HT-29 (cell line): ENCODE results near the gene HIF1AN. TPM values are rescaled to one million over a fixed set of nuclear protein-coding genes. Genes with fewer than 3 reads are reported as not detected.

ENCODE experiments used
- DNase-seq: peaks from one replicate; pipeline ENCODE4 v3.0.0-alpha.2; 2015; ENCODE audit warnings: low spot score
- total RNA-seq: library from RNA; depleted of rRNA; stranded (reverse); fragments of >200 nt; shearing (Covaris generic); gene quantifications from 2 replicates; pipeline ENCODE4 v1.2.3, GENCODE V29; 2014

The HIF1AN gene
- total RNA-seq, 1 experiment from 2014 or later: 7.4 TPM

DNA sequence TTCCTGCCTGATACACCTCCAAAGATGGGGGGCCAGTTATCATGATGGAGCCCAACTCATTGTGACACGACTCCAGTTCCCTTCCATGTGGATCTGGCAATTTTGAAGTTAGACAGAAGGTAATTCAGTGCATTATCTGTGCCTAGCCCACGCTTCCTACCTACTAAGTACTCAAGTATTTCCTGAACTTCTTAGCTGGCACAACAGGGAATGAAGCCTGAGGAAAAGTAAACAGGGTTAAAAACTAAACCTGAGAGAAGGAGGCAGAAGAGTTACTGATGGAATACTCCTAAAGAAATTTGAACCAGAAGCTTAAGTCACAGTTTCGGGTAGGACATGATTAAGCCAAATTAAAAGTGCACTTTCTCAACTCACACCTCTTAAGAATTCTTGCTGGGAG is 14.9 kb upstream of the HIF1AN start:
- DNase-seq: no peak

DNA sequence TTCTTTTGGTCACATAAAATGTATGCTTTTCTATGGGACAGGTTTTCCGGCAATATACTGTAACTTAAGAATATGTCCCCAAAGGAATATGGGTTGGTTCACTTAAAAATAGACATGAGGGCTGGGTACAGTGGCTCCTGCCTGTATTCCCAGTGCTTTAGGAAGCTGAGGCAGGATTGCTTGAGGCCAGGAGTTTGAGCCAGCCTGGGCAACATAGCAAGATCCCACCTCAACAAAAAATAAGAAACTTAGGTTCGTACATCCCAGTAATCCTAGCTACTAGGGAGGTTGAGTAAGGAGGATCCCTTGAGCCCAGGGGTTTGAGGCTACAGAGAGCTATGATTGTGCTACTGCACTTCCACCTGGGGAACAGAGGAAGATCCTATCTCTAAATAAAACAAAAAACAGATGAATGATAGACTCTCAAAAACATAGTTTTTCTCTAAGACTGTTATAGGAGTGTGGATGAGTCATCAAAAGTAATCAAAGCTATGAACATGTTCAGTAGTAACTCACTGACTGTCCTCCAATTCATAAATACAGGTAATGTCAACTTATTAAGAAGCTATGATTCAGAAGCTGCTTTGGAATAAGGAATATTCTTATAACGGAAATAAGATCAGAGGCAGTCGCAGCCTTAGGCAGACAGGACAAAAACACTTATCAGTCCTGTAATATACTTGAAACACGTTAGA is 13.5 kb upstream of the HIF1AN start:
- DNase-seq: no peak

DNA sequence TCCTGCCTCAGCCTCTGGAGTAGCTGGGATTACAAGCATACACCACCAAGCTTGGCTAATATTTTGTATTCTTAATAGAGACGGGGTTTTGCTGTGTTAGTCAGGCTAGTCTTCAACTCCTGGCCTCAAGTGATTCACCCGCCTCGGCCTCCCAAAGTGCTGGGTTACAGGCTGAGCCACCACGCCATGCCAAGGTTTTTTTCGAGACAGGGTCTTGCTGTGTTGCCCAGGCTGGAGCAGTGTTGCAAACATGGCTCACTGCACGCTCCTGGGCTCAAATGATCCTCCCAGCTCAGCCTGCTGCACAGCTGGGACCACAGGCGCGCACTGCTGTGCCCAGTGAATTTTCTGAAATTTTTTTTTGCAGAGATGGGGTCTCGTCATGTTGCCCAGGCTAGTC is 12.8 kb upstream of the HIF1AN start:
- no peak for DNase-seq

- no peak for DNase-seq
These were observed 11.5 kb upstream of the HIF1AN start for GRCh38 chr10:100524206-100524605.

GRCh38 chr10:100524638-100525037 is 11.1 kb upstream of the HIF1AN start:
- no peak for DNase-seq

- DNase-seq: no peak
These were observed 7.4 kb upstream of the HIF1AN start for GRCh38 chr10:100528123-100528886.

- no peak for DNase-seq
These were observed 6.7 kb upstream of the HIF1AN start for GRCh38 chr10:100528921-100529474.

DNA sequence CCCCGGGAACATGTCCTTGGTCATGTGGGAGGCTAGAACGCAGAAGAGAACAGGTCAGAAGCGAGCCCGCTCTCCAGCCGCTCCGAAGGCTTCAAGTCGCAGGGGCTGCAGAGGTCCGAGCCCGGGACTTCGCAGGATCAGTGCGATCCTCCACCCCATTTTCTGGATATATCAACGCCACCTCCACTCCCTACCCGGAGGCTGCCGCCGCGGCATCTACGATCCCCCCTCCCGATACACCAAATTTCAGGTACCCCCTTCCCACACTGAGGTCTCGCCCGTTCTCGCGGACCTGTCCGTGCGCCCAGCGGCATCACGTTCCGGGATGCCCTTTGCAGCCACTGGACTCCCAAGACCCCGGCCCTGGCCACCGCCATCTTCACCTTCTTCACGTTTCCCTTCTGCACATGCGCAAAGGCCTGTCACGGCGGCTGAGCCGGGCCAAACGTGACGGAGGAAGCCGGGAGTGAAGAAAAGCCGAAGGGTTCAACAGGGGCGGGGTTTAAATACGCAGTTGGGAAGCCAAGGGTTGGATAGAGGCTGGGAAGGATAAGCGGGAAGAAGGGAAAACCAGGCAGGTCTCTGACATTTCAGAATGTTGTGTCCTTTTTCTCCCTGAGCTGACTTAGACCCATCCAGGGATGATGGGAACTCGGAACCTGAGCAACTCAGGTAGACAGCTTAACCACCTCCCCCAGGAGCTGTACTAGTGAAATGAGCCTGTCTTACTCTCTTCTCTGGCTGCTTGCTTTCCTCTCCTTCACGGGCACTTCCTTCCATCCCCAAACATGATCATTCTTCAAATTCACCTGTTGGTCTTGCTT is 6.1 kb upstream of the HIF1AN start, which contains the start of gene NDUFB8:
NDUFB8 (minus strand) TSS at position 397 of the 824 bp plus-strand sequence; CDS start at position 377, 20 bp downstream.
- DNase-seq: peak; percentile 77

- no peak for DNase-seq
These were observed 4.0 kb upstream of the HIF1AN start for GRCh38 chr10:100531761-100532160.

DNA sequence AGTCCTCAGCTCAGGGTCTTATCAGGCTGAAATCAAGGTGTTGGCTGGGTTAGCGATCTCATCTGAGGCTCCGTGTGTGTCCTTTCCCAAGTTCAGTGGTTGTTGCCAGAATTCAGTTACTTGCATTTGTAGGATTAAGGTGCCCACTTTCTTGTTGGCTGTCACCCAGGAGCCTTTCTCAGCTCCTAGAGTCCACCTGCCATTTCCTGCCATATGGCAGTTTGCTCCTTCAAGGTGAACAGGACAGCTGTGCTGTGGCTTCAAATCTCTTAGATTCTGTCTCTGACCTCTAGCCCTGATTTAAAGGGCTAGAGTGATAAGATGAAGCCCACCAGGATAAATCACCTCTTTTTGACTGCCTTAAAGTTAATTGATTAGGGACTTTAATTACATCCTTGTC is 1.0 kb upstream of the HIF1AN start:
- DNase-seq: no peak

DNA sequence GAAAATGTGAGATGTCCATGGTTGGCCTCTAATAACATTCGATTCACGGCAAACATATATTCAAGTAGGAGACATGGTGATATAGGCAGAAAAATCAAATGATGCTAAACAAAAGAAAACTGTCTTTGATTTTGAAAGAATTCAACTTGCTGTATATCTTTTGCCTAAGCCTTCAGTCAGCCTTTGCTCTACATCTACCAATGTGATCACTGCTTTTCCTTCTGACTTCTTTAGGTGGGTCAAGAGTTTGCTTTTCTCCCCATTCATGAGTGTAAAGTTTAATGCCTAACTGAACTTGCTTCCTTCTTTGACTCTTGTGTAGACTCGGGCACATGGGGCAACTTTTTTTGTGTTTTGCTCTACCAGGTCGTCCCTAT is 417 bp upstream of the HIF1AN start:
- DNase-seq: no peak

- DNase-seq: no peak
These were observed 1.7 kb downstream of the HIF1AN start for GRCh38 chr10:100537475-100537874.

DNA sequence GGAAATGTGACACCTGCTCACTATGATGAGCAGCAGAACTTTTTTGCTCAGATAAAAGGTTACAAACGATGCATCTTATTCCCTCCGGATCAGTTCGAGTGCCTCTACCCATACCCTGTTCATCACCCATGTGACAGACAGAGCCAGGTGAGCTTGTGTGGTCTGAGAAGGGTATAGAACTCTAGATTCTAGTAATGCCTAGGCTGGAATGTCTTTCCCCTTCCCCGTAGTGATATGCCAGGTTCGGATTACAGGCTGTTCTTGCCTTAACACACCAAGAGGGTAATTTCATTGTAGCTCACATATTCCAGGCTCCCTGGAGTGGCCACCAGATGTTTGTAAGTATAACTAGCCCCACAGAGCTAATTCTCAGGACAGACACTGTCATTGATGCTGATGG is 9.2 kb downstream of the HIF1AN start:
- DNase-seq: no peak

GRCh38 chr10:100551196-100551595 is 15.5 kb downstream of the HIF1AN start:
- DNase-seq: no peak

DNA sequence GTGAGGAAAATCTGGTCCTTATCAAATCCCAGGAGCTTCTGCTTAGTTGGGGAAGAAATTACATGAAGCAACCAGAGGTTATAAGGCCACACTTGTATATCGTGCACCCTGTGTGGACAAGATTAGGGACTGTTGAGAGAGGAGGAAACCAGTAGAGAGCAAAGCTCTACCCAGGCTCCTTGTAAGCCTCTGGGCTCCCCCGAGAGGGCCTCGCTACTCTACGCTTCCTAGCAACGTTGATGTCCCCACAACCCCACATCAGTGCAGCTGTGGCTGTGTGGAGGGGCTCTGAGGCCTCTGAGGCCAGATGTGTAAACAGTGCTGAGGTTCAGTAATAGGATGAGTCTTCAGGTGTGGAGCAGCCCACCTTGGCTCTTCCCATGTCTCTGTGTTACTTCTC is 16.0 kb downstream of the HIF1AN start:
- no peak for DNase-seq

GRCh38 chr10:100553929-100554328 is 18.2 kb downstream of the HIF1AN start:
- DNase-seq: no peak

DNA sequence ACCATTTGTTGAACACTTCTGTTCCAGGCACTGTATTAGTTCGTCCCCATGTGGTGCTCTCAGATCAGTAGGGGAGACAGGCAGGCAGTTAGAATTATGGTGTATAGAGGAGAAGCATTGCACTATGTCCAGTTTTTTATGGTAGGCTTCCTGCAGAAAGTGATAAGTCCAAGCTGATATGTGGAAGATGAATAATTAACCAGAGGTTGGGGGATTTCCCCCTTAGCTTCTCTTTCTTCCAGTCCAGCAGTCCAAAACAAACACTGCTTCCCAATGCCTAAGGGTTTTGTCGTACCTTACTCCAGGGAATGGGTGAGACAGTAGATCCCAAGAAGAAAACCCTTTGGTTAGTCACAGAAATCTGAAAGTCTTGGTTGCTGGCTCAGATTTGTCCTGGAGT is 19.2 kb downstream of the HIF1AN start:
- no peak for DNase-seq

- no peak for DNase-seq
These were observed 24.5 kb downstream of the HIF1AN start for GRCh38 chr10:100560248-100560647.

- no peak for DNase-seq
These were observed 25.3 kb downstream of the HIF1AN start for GRCh38 chr10:100561005-100561404.

DNA sequence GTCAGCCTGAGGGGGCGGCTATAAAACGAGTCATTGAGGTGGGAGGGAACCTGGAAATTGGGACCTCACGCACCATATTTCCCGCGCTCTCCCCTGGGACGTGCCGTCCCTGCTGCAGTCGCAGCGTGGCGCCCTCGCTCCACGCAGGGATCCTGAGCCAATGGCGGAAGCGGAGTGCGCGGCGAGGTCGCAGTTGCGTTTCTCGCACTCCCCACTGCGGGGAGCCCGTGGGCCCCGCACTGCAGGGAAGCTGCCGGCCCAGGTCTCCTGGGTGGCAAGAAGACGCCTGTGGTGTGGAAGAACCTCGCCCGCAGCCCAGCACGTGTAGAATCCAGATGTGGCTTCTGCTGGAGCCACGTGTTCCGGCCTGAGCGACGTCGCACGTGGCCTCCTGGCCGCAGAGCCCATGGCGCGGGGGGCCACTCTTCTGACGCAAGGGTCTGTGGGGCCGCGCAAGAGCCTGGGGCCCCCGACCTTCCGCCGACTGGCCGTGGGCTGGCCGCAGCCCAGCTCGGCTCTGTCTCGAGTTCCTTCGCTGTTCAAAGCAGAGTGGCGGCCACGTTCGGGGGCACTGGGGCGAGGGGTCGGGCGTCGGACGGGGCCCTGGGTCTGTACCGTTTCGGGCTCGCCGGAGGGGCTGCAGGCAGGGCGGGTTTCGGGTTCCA is 26.4 kb downstream of the HIF1AN start:
- DNase-seq: peak; percentile 72

DNA sequence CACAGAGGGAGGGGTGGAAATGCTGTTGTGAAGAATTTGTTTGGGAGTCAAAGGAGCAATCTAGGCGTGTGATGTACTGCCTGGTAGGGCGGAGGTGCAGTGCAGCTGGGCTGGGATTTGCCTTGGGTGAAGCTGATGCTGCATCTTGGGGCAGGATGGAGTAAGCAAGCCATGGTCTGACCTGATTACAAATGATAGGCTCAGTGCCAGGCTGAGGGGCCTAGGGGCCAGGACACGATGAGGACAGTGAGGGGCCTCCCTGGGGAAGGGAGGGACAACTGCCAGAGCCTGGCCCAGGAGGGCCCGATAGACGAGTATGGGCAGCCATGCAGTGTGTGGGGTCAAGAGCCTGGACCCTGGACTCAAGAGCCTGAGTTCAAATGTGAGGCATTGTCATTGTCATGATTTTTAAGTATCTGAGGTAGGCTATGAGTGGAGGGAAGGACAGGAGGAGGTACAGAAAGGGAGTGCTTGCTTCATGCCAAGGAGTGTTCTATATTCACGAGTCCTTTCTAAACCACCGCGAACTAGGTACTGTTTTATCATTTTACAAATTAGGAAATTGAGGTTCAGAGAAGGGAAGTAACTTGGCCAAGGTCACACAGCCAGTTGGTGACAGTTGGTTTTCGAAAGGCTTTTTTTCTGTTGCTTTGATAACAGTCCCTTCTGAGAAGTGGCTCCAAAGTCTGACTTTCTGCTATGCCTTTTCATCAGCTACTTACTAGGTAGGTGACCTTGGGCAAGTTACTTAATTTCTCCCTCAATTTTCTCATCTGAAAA is 29.7 kb downstream of the HIF1AN start:
- no peak for DNase-seq
